ENCODE measurements around the gene RNFT2. TPM values are rescaled to one million over a fixed set of nuclear protein-coding genes. Genes with fewer than 3 reads are reported as not detected.
A peak's percentile ranks its signal among the peaks of the same experiment; 100 is the strongest.
"Not testable (repeated sequence)": the region's sequence is repeated elsewhere in the genome, so short reads cannot be mapped to it uniquely, and the experiment has no call there.

RNFT2 gene
- total RNA-seq, 2 donors from 2014 or later, result 0.32 to 4.7 TPM

GRCh38 chr12:116754783-116755182 lies 16.7 kb downstream of the RNFT2 start:
- DNase-seq (ENCODE audit: low spot score); H3K27me3 ChIP-seq (replicated peaks; ENCODE audit: insufficient read depth); H3K9me3 ChIP-seq; H3K27ac ChIP-seq; H3K36me3 ChIP-seq; intact Hi-C loops (cut with DNase I); H3K4me3 ChIP-seq; H3K4me1 ChIP-seq (replicated peaks): not testable (repeated sequence)
- peak; percentile 11 for TF ChIP-seq POLR2AphosphoS5 (IDR thresholded peaks at IDR 0.05)
- 50% methylated on average over 1 of the region's 1 CpG for WGBS

DNA sequence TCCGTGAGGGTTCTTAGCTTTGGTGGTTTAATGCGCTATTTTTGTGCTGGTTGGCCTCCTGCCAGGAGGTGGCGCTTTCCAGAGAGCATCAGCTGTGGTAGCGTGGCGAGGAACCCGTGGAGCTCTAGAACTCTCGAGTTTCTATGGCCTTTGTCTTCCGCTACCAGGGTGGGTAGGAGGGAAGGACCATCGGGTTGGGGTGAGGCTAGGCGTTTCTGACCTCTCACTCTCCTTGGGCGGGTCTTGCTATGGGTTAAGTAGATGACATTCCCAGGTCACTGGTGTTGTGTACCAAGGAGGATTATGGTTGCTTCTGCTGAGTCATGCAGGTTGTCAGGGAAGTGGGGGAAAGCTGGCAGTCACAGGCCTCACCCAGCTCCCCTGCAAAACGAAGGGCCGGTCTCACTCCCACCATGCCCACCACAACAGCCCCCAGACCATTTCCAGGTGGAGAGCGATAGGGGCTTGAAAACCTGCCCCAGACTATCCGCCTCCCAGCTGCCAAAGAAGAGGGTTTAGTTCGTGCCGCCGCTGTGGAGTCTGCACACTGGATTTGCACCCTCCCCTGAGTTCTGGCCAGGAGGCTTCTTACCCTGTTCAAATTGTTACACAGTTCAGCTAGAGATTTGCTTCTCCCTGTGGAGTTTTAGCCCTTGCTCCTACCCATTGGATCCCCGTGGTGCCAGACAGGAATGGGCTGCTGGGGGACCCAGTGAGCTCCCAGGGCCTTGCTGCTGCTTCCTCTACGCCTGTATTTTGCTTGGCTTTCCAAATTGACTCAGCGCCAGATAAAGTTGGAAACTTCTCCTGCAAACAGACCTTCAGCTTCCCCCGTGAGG lies 21.9 kb downstream of the RNFT2 start:
- H3K27me3 ChIP-seq (replicated peaks; ENCODE audit: insufficient read depth), result no peaks in the 10 kb centered on the region
- H3K4me1 ChIP-seq (replicated peaks), result no peaks in the 10 kb centered on the region
- no peak overlapping the region for H3K27ac ChIP-seq
- no peak for DNase-seq (ENCODE audit: low spot score)
- intact Hi-C loops (cut with DNase I), result no loop called here
- no peak overlapping the region for H3K4me3 ChIP-seq
- 87% methylated on average over 22 of the region's 22 CpGs for WGBS
- no peaks in the 10 kb centered on the region for H3K36me3 ChIP-seq
- TF ChIP-seq CTCF (IDR thresholded peaks at IDR 0.05), result no peak
- no peak for TF ChIP-seq POLR2A (IDR thresholded peaks at IDR 0.05)
- TF ChIP-seq POLR2AphosphoS5 (IDR thresholded peaks at IDR 0.05), result no peak
- no peaks in the 10 kb centered on the region for H3K9me3 ChIP-seq

- Histone ChIP-seq H3K27ac (no peak overlapping the region), H3K27me3 (replicated peaks; ENCODE audit: insufficient read depth) (no peaks in the 10 kb centered on the region), H3K9me3 (no peaks in the 10 kb centered on the region), H3K4me3 (no peak overlapping the region), H3K36me3 (no peaks in the 10 kb centered on the region), H3K4me1 (replicated peaks) (no peaks in the 10 kb centered on the region)
- no peak for TF ChIP-seq POLR2A (IDR thresholded peaks at IDR 0.05)
- TF ChIP-seq CTCF (IDR thresholded peaks at IDR 0.05), result no peak
- TF ChIP-seq POLR2AphosphoS5 (IDR thresholded peaks at IDR 0.05), result no peak
- DNase-seq (ENCODE audit: low spot score), result no peak
- intact Hi-C loops (cut with DNase I), result no loop called here
- WGBS, result 84% methylated on average over 11 of the region's 11 CpGs
Measured at GRCh38 chr12:116760622-116761020, 22.5 kb downstream of the RNFT2 start.

DNA sequence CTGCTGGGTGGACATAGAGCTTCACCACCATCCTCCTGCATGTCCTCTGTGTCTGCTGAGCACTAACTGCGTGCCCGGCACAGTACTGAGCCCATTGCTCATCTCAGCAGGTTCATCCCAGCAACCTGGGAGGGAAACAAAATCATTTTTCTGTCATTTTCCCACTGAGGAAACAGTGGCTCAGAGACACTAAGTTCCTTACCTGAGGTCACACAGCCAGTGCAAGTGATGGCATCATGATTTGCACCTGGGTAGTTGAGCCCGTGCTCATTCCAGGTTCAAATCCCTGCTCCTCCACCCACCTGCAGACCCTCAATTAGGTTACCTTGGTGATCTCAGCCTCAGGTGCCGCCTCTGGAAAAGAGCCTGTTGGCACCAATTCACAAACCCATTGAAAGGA lies 23.4 kb downstream of the RNFT2 start:
- TF ChIP-seq POLR2AphosphoS5 (IDR thresholded peaks at IDR 0.05) (no peak), POLR2A (IDR thresholded peaks at IDR 0.05) (no peak), CTCF (IDR thresholded peaks at IDR 0.05) (no peak)
- 99% methylated on average over 4 of the region's 4 CpGs for WGBS
- H3K9me3 ChIP-seq, result no peaks in the 10 kb centered on the region
- no peaks in the 10 kb centered on the region for H3K36me3 ChIP-seq
- no peaks in the 10 kb centered on the region for H3K4me1 ChIP-seq (replicated peaks)
- H3K27ac ChIP-seq, result no peak overlapping the region
- no peak for DNase-seq (ENCODE audit: low spot score)
- intact Hi-C loops (cut with DNase I), result no loop called here
- H3K27me3 ChIP-seq (replicated peaks; ENCODE audit: insufficient read depth), result no peaks in the 10 kb centered on the region
- no peak overlapping the region for H3K4me3 ChIP-seq

- Histone ChIP-seq H3K4me1 (replicated peaks) (no peaks in the 10 kb centered on the region), H3K27me3 (replicated peaks; ENCODE audit: insufficient read depth) (no peaks in the 10 kb centered on the region), H3K9me3 (no peaks in the 10 kb centered on the region), H3K36me3 (no peaks in the 10 kb centered on the region), H3K4me3 (no peak overlapping the region), H3K27ac (no peak overlapping the region)
- intact Hi-C loops (cut with DNase I), result no loop called here
- no peak for DNase-seq (ENCODE audit: low spot score)
- TF ChIP-seq POLR2A (IDR thresholded peaks at IDR 0.05) (no peak), CTCF (IDR thresholded peaks at IDR 0.05) (no peak), POLR2AphosphoS5 (IDR thresholded peaks at IDR 0.05) (no peak)
- WGBS, result 75% methylated on average over 5 of the region's 5 CpGs
Measured at GRCh38 chr12:116765271-116765670, 27.2 kb downstream of the RNFT2 start.
